ENCODE results near the gene SLC9A9.

SLC9A9 gene

DNA sequence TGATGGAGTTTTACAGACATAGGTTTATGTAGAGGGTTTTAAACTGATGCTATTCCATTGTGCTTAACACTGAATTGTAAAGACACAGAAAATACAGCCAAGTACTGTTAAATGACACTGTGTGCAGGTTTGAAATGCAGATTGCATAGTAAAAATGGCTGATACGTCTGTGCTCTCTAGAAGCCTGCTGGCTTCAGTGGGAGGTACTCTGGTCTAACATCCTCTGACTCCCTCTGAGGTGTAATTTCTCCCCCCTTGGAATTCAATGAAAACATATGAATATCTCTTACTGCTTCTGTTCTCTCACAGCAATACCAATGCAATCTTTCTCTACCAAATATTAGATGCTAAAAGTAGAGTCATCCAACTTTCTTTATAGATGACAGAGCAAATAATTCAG lies 176.6 kb downstream of the SLC9A9 start:
- in situ Hi-C loops (cut with HindIII; ENCODE audit: low pct_ligation_motif_present, low pct_unique_long_range_greater_than_20kb, low sequenced_read_pairs): no loop called here
- DNase-seq: no peak

DNA sequence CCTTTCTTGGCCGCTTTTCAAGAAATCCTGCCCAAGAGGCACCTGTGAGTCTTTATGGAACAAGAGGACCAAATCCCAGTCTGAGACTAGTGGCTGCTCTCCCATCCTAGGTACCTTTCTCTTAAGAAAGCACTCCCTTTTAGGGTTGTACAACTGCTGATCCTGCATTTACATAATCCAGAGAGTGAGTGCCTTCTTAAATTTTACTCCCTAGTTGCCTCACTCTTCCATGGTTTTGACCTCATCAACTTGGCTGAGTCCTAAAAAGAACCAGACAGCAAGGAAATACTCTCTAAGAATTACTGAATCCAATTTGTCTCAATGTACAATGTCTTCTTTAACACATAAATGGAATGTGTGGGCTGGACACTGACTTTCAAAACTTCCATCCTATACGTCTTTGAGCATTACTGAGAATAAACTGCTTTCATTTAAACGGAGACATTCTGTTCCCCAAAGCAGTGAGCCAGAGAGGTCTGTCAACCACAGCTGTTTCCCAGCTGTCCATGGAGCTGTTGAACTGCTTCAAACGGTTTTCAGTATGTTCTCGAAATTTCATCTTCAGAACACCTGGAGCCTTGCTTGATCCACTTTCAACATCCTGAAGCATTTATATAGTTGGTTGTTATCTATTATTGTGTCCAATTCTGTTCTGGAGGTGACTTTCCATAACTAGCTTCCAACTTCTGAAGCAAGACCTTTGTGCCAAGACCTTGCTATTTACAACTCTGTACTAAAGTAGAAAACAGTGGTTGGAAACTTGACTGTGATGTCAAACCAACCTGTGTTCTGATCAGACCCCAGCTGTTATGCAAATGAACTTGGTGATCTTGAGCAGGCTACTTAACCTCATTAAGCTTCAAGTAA lies 179.1 kb downstream of the SLC9A9 start:
- in situ Hi-C loops (cut with HindIII; ENCODE audit: low pct_ligation_motif_present, low pct_unique_long_range_greater_than_20kb, low sequenced_read_pairs): no loop called here
- DNase-seq: no peak

DNA sequence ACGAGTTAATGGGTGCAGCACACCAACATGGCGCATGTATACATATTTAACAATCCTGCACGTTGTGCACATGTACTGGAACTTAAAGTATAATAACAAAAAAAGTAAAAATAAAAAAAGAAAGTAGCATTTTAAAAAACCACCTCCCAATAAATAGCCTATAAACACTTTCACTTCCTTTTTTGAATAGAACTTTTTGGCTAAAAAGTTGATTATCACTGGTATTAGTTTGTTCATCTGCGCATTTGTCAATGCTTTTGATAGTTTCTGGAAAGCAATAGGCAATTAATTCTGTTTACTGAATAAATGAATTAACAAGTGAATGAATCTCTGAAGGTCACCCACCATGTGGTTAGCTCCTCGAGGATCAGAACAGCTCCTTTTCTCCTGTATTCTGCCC lies 179.9 kb downstream of the SLC9A9 start:
- DNase-seq: no peak
- in situ Hi-C loops (cut with HindIII; ENCODE audit: low pct_ligation_motif_present, low pct_unique_long_range_greater_than_20kb, low sequenced_read_pairs): no loop called here

DNA sequence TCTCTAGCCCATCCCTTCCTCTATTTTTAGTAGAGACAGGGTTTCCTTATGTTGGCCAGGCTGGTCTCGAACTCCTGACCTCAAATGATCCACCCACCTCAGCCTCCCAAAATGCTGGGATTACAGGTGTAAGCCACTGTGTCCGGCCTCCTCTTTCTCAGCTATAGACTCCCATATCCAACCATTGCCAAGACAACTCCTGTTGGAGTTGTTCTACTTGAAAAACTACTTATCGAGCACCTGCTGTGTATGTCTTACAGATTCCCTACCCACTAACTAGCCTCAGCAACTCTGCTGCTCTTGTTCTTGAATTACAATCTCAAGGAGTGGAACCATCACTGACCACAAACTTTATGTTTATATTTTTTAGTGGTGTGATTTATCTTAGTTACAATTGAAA lies 186.6 kb downstream of the SLC9A9 start:
- in situ Hi-C loops (cut with HindIII; ENCODE audit: low pct_ligation_motif_present, low pct_unique_long_range_greater_than_20kb, low sequenced_read_pairs): no loop called here
- DNase-seq: no peak

DNA sequence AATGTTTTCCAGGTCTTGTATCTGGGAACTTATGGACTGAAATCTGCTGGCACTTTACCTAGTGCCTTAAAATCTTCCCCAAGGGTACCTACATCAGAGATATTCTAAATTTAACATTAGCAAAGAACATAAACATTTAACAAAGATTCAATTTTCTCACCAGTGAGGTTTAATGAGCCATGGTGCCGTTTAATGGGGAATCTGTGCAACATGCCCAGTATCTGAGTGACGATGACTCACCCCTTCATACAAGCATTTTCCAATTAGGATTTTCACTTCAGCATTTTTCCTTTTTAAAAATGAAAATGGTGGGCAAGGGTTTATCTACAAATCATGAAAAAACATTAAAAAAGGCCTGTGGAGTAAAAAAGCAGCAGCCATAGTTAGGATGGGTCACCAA lies 189.4 kb downstream of the SLC9A9 start:
- in situ Hi-C loops (cut with HindIII; ENCODE audit: low pct_ligation_motif_present, low pct_unique_long_range_greater_than_20kb, low sequenced_read_pairs): no loop called here
- DNase-seq: no peak

DNA sequence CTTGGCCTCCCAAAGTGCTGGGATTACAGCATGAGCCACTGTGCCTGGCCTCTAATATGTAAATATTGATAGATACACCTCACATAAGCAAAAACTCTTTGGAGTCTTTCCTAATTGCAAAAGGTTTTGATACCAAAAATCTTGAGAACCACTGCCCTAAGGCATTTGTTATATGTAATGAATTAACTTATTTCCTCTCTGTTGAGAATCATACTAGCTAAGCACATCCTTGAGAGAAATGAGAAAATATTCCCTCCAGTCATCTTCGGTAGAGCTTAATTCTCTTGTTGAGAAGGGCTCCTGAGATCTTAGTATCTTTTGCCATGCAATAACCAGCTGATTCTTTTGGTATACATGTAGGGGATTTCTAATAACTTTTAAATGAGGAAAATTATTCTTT lies 190.2 kb downstream of the SLC9A9 start:
- in situ Hi-C loops (cut with HindIII; ENCODE audit: low pct_ligation_motif_present, low pct_unique_long_range_greater_than_20kb, low sequenced_read_pairs): no loop called here
- DNase-seq: no peak

DNA sequence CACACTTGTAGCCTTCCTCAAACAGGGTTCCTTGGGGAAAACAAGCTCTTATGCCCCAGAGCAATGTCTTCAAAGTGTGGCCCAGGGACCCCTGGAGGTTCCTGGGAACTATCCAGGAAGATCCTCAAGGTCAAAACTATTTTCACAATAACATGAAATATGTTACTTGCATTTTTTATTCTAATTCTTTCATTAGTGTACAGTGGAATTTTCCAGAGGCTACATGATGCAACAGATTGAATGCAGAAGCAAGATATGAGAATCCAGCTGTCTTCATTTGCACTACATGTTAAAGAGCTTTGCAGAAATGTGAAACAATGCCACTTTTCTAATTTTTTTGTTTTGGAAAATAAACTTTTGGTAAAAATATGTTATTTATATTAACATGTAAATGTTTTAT lies 190.9 kb downstream of the SLC9A9 start:
- no peak for DNase-seq
- in situ Hi-C loops (cut with HindIII; ENCODE audit: low pct_ligation_motif_present, low pct_unique_long_range_greater_than_20kb, low sequenced_read_pairs): no loop called here

DNA sequence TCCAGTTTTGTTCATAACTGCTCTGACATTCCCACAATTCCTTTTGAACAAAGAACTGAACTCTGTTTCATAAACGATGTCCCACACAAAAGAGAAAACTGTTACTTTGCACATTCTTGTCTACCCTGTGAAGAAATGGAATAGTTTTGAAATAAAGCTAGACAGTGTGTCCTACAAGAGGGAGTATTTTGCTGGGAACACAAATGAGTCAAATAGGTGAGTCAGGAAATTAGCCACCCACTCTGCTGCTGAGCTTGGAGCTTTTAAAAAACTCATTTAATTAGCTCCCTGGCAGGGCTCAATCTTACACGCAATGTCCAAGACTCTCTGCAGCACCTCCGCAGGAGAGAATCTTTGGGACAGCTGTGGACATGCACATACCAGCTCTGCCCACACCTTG lies 193.4 kb downstream of the SLC9A9 start:
- no peak for DNase-seq
- in situ Hi-C loops (cut with HindIII; ENCODE audit: low pct_ligation_motif_present, low pct_unique_long_range_greater_than_20kb, low sequenced_read_pairs): no loop called here

DNA sequence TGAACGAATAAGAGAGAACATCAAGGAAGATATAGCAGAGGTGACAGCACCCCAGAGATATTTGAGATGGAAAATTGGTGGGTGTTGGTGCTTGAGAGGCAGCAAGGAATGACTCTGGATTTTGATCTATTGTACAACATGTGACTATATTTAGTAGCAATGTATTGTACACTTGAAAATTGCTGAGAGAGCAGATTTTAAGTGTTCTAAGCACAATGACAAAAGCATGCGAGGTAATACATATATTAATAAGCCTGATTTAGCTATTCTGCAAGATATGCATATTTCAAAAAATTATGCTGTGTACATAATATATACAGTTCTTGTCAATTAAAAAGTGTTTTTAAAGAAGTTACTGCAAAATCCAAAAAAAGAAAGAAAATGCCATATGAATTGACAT lies 194.3 kb downstream of the SLC9A9 start:
- no peak for DNase-seq
- in situ Hi-C loops (cut with HindIII; ENCODE audit: low pct_ligation_motif_present, low pct_unique_long_range_greater_than_20kb, low sequenced_read_pairs): no loop called here

DNA sequence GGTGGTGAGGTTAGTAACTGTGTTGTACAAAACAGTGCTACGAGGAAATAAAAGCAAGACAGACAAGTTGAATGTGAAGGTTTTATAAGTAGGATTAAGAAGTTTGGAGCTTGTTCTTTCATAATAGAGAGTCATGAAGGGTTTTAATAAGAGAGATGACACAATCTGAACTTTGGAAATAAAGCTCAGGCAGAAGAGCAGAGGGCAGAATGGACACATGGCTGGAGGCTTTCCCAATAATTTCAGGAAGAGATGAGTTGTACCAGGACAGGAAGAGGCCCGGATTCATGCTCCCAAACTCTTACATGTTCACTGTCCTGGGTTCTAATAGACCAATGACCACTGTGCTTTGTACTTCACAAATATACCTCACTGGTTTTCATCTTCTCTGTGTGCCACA lies 194.8 kb downstream of the SLC9A9 start:
- in situ Hi-C loops (cut with HindIII; ENCODE audit: low pct_ligation_motif_present, low pct_unique_long_range_greater_than_20kb, low sequenced_read_pairs): no loop called here

DNA sequence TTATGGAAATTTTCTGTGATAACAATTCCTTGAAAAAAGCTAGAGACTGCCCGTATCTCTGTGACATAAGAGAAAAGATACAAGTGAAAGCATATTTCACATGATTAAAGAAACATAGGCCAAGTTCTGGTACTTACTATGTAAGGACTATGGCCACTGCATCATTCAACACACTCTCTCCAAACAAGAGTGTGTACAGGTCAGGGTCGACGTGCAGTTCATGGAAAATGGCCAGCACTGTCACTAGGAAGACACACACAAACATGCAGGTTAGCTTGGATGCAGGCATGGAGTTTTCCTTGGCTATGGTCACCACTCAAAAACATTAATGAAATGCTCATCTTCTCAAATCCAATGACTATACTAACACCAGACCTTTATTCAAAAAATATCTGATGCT lies 196.2 kb downstream of the SLC9A9 start:
- no peak for DNase-seq
- in situ Hi-C loops (cut with HindIII; ENCODE audit: low pct_ligation_motif_present, low pct_unique_long_range_greater_than_20kb, low sequenced_read_pairs): no loop called here

More for the DNA sequence above, 194.8 kb downstream of the SLC9A9 start:
- DNase-seq: no peak

DNA sequence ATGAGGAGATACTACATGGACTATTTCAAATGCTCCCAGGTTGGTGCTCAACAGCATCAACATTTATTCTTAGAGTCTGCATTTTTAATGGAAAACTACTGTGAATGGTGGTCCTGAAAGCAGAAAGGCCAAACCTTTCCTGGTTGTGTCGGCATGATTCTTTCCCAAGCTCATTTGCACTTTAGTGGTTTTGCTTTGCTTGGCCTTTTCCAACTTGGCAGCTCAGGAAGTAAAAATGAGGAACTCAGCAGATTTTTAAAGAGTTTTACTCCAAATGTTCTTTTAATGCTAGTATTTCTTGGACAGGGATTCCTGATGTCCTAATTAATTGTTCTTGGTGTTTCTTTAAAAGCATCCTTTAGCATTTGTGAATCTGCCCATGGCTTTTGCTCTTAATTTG lies 197.4 kb downstream of the SLC9A9 start:
- no peak for DNase-seq
- in situ Hi-C loops (cut with HindIII; ENCODE audit: low pct_ligation_motif_present, low pct_unique_long_range_greater_than_20kb, low sequenced_read_pairs): no loop called here

DNA sequence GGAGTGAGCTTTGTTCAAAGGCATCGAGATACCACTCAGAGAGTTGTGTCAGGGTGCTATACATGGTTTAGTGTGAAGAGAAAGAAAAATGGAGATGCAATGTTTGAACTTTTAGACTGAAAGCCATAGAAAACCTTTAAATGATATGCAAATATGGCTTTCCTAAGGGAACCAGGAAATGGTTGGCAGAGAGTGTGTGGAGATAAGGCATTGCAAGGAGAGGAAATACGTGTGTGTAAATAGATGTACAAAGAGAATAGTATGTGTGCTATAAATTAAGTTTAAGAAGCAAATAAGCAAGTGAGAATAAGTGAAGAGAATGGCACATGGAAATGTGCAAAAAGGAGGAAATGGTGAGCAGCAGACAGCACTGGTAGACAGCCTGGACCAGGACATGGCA lies 198.1 kb downstream of the SLC9A9 start:
- in situ Hi-C loops (cut with HindIII; ENCODE audit: low pct_ligation_motif_present, low pct_unique_long_range_greater_than_20kb, low sequenced_read_pairs): no loop called here
- no peak for DNase-seq

DNA sequence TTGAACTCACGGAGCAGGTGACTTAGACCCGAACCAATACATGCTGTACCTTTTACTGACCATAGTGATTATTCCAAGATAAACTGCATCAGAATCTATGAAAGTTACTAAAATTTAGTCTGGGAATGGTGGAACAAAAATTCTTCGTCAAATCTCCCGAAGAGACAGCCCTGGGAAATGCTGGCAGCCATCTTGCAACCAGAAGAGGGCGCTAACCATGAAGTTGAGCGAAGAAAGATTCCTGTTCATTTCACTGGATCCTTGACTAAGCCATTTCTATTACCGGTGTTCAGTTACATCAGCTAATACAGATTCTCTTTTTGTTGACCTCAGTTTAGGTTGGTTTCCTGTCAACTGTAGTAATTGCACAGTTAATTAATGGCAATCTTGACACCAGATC lies 199.6 kb downstream of the SLC9A9 start:
- in situ Hi-C loops (cut with HindIII; ENCODE audit: low pct_ligation_motif_present, low pct_unique_long_range_greater_than_20kb, low sequenced_read_pairs): no loop called here
- DNase-seq: peak; percentile 15

DNA sequence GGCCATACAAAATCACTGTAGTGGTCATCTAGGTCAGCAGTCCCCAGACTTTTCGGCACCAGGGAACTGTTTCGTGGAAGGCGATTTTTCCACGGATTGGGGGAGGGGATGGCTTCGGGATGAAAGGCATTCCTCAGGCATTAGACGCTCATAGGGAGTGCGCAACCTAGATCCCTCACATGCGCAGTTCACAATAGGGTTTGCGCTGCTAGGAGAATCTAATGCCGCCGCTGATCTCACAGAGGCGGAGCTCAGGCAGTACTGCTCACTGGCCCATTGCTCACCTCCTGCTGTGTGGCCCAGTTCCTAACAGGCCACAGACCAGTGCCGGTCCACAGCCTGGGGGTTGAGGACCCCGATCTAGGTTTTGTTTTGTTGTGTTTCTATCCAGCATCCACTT lies 200.1 kb downstream of the SLC9A9 start:
- in situ Hi-C loops (cut with HindIII; ENCODE audit: low pct_ligation_motif_present, low pct_unique_long_range_greater_than_20kb, low sequenced_read_pairs): no loop called here

DNA sequence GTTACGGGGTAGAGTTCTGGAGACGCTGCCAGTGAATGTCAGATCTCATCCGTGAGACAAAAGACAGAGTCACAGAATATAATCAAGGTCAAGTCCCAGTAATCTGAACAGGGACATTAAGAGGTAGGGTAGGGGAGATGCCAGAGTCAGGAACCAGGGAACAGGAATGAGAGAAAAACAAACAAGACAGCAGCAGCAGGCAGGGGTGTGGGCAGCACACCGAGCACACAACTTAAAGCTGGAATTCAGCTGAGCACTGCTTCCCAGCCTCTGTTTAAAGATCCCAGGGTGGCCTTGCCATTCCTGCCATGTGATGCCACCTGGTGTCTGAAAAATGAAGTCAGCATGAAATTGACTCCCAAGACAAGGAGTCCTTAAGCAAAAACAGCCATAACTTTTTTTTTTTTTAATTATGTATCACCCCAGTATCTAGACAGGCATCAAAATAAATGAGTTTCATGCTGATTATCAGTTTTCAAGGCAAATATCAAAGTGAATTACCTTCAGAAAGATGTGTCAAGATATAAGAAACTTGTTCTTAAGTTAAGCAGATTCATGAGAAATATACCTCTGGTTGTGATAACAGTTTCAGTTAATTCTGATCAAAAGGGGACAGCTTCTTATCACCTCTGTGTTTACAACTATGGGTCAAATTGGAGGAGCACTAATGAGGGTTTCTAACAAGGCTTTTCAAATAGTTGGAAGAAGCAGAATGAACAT lies 203.7 kb downstream of the SLC9A9 start:
- peak; percentile 63 for DNase-seq
- in situ Hi-C loops (cut with HindIII; ENCODE audit: low pct_ligation_motif_present, low pct_unique_long_range_greater_than_20kb, low sequenced_read_pairs): no loop called here

More for the DNA sequence above, 200.1 kb downstream of the SLC9A9 start:
- no peak for DNase-seq

DNA sequence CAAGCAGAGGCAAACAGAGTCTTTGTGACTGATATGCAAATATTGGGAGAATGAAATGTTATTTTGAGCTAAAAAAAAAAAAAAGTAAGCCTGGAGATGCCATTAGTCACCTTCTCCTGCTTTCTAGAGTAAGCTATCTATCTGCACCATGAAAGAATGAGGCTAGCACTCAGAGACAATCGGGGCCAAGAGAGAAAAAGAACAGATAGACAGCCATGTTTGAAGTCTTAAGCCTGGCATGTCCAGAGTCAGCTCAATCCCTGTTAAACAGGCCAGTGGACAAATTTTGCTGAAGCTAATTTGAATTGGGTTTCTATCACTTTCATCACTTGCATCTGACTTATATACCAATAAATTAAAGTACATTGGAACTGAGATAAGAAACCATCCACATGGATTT lies 204.4 kb downstream of the SLC9A9 start:
- DNase-seq: no peak
- in situ Hi-C loops (cut with HindIII; ENCODE audit: low pct_ligation_motif_present, low pct_unique_long_range_greater_than_20kb, low sequenced_read_pairs): no loop called here

DNA sequence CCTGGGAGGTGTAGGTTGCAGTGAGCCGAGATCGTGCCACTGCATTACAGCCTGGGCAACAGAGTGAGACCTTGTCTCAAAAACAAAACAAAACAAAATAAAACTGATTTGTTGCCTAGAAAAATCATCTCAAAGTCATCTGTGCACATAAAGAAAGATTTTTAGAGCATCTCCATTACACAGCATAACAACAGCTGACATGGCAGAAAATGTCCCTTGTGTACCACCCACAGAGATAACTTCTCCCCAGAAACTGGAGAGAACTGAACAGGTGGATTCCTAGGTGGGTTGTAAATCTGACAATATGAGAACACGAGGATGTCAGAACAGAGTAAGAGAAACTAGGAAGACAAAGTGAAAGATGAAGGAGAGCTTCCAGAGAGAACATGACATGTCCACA lies 207.5 kb downstream of the SLC9A9 start:
- DNase-seq: no peak
- in situ Hi-C loops (cut with HindIII; ENCODE audit: low pct_ligation_motif_present, low pct_unique_long_range_greater_than_20kb, low sequenced_read_pairs): no loop called here

DNA sequence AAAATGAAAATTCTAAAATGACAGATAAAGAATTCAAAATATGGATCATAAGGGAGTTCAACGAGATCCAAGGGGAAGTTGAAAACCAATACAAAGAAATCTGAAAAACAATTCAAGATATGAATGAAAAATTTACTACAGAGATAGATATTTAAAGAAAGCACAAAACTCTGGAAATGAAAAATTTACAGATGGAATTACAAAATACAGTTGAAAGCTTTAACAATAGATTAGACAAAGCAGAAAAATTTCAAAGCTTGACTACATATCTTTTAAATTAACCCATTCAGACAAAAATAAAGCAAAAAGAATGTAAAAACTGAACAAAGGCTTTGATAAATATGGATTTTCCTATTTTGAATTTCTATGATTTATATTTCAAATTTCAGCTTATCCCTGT lies 211.1 kb downstream of the SLC9A9 start:
- DNase-seq: no peak
- in situ Hi-C loops (cut with HindIII; ENCODE audit: low pct_ligation_motif_present, low pct_unique_long_range_greater_than_20kb, low sequenced_read_pairs): no loop called here

DNA sequence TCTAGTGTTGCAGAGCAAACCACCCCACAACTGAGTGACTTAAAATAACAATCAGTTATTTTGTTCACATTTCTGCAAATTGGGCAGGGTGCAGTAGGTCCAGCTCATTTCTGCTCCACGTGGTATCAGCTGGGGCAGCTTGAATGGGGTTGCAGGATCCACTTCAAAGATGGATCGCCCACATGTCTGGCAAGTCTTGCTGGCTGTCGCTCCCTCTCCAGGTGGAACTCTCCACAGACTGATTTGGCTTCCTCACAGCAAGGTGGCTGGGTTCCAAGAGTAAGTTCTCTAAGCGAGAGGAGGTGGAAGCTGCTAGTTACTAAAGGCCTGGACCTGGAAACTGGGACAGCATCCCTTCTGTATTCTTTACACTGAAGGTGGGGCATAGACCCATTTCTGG lies 213.3 kb downstream of the SLC9A9 start:
- in situ Hi-C loops (cut with HindIII; ENCODE audit: low pct_ligation_motif_present, low pct_unique_long_range_greater_than_20kb, low sequenced_read_pairs): no loop called here
- no peak for DNase-seq
